Natural killer cell (primary cell): ENCODE results near the gene ISLR2. TPM values are rescaled to one million over a fixed set of nuclear protein-coding genes. Genes with fewer than 3 reads are reported as not detected.

Experiments used
- ATAC-seq, 3 donors: fragments of 150-1000 bp in 2 of 3; fragments of 200-7000 bp in 1 of 3; cut with Tn5 transposase; 1 replicate in 1 of 3; 2 replicates in 2 of 3; pipeline ENCODE4 v1.10.0; 2021; ENCODE audit warnings: mild to moderate bottlenecking in 2 of 3, moderate library complexity in 2 of 3
- DNase-seq, 2 donors: peaks; one replicate each; pipeline versions ENCODE4 v3.0.0 to v3.0.0-alpha.2; 2013 to 2021; ENCODE audit warnings: mixed read lengths in 1 of 2
- H3K27ac ChIP-seq: one replicate; pipeline ENCODE4 v1.5.1; 2013; ENCODE audit warnings: mild to moderate bottlenecking, low read length
- H3K27me3 ChIP-seq: one replicate; pipeline ENCODE4 v1.6.1; 2013; ENCODE audit warnings: low read length; ENCODE audit not compliant: control insufficient read depth, insufficient read depth
- H3K36me3 ChIP-seq: one replicate; pipeline ENCODE4 v1.6.1; 2013; ENCODE audit warnings: low read length; ENCODE audit not compliant: control insufficient read depth, insufficient read depth
- H3K4me1 ChIP-seq: one replicate; pipeline ENCODE4 v1.6.1; 2013; ENCODE audit warnings: low read length; ENCODE audit not compliant: control insufficient read depth, insufficient read depth
- H3K4me3 ChIP-seq: one replicate; pipeline ENCODE4 v1.5.1; 2013; ENCODE audit warnings: low read length
- H3K9me3 ChIP-seq: one replicate; pipeline ENCODE4 v1.6.1; 2013; ENCODE audit warnings: low read length; ENCODE audit not compliant: control insufficient read depth, insufficient read depth
- H3K27ac Mint-ChIP-seq, 2 donors: one replicate each; pipeline ENCODE4 v1.8.0; 2022; ENCODE audit warnings: mild to moderate bottlenecking in 2 of 2, mixed read lengths in 2 of 2, moderate library complexity in 1 of 2
- H3K27me3 Mint-ChIP-seq, 2 donors: one replicate each; pipeline ENCODE4 v1.8.0; 2022; ENCODE audit warnings: low read depth in 2 of 2, mixed read lengths in 2 of 2
- H3K36me3 Mint-ChIP-seq: one replicate; pipeline ENCODE4 v1.8.0; 2022; ENCODE audit warnings: mixed read lengths
- H3K4me1 Mint-ChIP-seq, 2 donors: one replicate each; pipeline ENCODE4 v1.8.0; 2022; ENCODE audit warnings: mixed read lengths in 2 of 2
- H3K4me3 Mint-ChIP-seq: one replicate; pipeline ENCODE4 v1.8.0; 2022; ENCODE audit warnings: mild to moderate bottlenecking, moderate library complexity, mixed read lengths
- H3K9me3 Mint-ChIP-seq, 2 donors: one replicate each; pipeline ENCODE4 v1.8.0; 2022; ENCODE audit warnings: mixed read lengths in 2 of 2
- WGBS: methylation state at CpG from one replicate; pipeline ENCODE4 v1.1.7; 2013; ENCODE audit warnings: missing lambda C conversion rate; ENCODE audit not compliant: insufficient coverage; 5-methylcytosine and 5-hydroxymethylcytosine counted together
- intact Hi-C: fragments of 100-400 bp; cut with micrococcal nuclease; formaldehyde crosslinking; loops from one replicate; pipeline ENCODE4 v1.14.2; 2022
- total RNA-seq, 4 donors: library from RNA; stranded (reverse); fragments of 120-200 nt in 1 of 4; gene quantifications; one replicate each; pipeline versions ENCODE4 v1.2.3 to v1.2.4, GENCODE V29; 2013 to 2022
- TF ChIP-seq, protein P1 (sequence below): fragments of 200-600 bp; IDR thresholded peaks from one replicate; pipeline ENCODE4 v1.8.0; 2022; ENCODE audit warnings: antibody characterized with exemption

The ISLR2 gene
- total RNA-seq, 3 donors from 2014 or later (not counting 1 experiment from before 2014, with no cell fraction given), result not detected

DNA sequence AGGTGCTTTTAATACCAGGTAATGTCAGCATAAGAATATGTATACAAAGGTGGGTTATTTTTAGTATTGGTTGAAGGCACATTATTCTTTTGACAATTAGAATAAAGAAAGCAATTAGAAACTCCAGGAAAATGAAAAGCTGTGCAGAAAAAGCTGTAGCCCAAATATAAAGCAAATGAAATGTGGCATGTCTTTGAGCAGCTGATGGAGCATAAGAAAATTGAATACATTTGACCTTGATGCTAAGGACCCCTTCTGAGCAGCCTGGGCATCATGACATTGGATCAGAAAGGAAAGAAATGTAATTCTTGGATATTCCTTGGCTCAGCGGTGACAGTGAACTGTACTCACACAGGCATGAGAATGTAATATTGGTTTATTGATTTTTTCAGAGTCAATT is 35.1 kb downstream of the ISLR2 start:
- DNase-seq (no peak), ATAC-seq (no peak)
- Mint-ChIP-seq H3K27ac (no peak overlapping the region), H3K36me3 (no peaks in the 10 kb centered on the region), H3K27me3 (peaks cover 19 to 25% of the 10 kb centered on the region in 2 donors), H3K4me3 (no peak overlapping the region), H3K4me1 (no peaks in the 10 kb centered on the region), H3K9me3 (no peaks in the 10 kb centered on the region)
- intact Hi-C loops, result no loop called here
- 100% methylated on average over 1 of the region's 1 CpG for WGBS
- Histone ChIP-seq H3K9me3 (no peaks in the 10 kb centered on the region), H3K4me3 (no peak overlapping the region), H3K4me1 (no peaks in the 10 kb centered on the region), H3K27ac (no peak overlapping the region), H3K36me3 (no peaks in the 10 kb centered on the region), H3K27me3 (no peaks in the 10 kb centered on the region)
- TF ChIP-seq, protein P1, sequence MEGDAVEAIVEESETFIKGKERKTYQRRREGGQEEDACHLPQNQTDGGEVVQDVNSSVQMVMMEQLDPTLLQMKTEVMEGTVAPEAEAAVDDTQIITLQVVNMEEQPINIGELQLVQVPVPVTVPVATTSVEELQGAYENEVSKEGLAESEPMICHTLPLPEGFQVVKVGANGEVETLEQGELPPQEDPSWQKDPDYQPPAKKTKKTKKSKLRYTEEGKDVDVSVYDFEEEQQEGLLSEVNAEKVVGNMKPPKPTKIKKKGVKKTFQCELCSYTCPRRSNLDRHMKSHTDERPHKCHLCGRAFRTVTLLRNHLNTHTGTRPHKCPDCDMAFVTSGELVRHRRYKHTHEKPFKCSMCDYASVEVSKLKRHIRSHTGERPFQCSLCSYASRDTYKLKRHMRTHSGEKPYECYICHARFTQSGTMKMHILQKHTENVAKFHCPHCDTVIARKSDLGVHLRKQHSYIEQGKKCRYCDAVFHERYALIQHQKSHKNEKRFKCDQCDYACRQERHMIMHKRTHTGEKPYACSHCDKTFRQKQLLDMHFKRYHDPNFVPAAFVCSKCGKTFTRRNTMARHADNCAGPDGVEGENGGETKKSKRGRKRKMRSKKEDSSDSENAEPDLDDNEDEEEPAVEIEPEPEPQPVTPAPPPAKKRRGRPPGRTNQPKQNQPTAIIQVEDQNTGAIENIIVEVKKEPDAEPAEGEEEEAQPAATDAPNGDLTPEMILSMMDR, result no peak

DNA sequence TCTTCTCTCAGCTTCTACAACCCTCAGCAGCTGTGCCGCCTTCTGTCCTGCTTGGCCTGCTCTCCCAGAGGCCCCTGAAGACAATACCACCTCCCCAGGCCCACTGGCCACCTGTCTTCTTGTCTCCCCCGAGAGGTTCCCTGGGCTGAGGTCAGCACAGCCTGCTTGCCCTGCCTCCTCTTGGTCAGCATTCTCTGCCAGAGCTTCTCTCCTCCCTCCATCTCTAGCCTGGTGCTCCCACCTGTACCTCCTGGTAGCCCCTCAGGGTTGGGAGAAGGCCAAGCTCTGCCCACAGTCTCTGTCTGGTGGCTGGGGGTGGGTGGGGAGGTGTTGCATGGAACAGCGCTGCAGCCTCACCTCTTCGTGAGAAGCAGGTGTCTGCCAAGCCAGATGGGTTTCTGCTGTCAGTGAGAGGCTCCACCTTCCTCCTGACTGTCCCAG is 37.5 kb downstream of the ISLR2 start:
- Mint-ChIP-seq H3K36me3 (no peaks in the 10 kb centered on the region), H3K4me3 (no peak overlapping the region), H3K4me1 (no peaks in the 10 kb centered on the region), H3K27ac (no peak overlapping the region), H3K27me3 (peaks cover 13 to 25% of the 10 kb centered on the region in 2 donors), H3K9me3 (no peaks in the 10 kb centered on the region)
- Histone ChIP-seq H3K4me1 (no peaks in the 10 kb centered on the region), H3K36me3 (no peaks in the 10 kb centered on the region), H3K9me3 (no peaks in the 10 kb centered on the region), H3K27me3 (no peaks in the 10 kb centered on the region), H3K4me3 (no peak overlapping the region), H3K27ac (no peak overlapping the region)
- TF ChIP-seq, protein P1, result no peak
- DNase-seq, result no peak
- WGBS, result 90% methylated on average over 4 of the region's 4 CpGs
- ATAC-seq, result no peak
- intact Hi-C loops, result no loop called here

DNA sequence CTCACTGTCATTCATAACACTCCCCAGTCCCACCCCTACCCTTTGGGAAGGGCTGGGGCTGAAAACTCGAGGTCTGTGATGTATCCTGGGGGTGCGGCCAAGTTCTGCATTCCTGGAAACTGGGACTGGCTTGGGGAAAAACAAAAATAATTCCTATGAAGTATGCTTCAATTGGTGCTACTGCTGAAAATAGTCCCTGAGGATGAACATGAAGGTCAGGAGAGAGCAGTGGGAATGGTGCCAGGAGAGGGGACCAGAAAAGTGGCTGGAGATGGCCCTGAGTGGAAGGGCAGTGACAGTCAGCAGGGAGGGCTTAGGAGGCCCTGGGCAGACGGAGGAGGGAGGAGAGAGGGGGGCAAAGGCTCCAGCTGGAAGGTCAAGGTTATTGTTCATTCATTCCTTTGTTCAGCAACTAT is 38.3 kb downstream of the ISLR2 start:
- no peak overlapping the region for H3K4me3 Mint-ChIP-seq
- DNase-seq (no peak), ATAC-seq (no peak)
- intact Hi-C loops, result no loop called here
- Histone ChIP-seq H3K9me3 (no peaks in the 10 kb centered on the region), H3K27me3 (no peaks in the 10 kb centered on the region), H3K27ac (no peak overlapping the region), H3K36me3 (no peaks in the 10 kb centered on the region), H3K4me3 (no peak overlapping the region), H3K4me1 (no peaks in the 10 kb centered on the region)
- no peaks in the 10 kb centered on the region for H3K36me3 Mint-ChIP-seq
- H3K9me3 Mint-ChIP-seq, result no peaks in the 10 kb centered on the region
- no peak overlapping the region for H3K27ac Mint-ChIP-seq
- peaks cover 10 to 18% of the 10 kb centered on the region in 2 donors for H3K27me3 Mint-ChIP-seq
- 62% methylated on average over 3 of the region's 3 CpGs for WGBS
- no peaks in the 10 kb centered on the region for H3K4me1 Mint-ChIP-seq
- TF ChIP-seq, protein P1, result no peak
